Occipital lobe (tissue), 2 donors: ENCODE results near the gene DNAJB12. TPM values are rescaled to one million over a fixed set of nuclear protein-coding genes. Genes with fewer than 3 reads are reported as not detected.
"Not testable (repeated sequence)": the region's sequence is repeated elsewhere in the genome, so short reads cannot be mapped to it uniquely, and the experiment has no call there.

Experiments used
- DNase-seq: peaks from one replicate; lab custom pipeline; 2025; lab: John Stamatoyannopoulos, UW
- total RNA-seq: library from RNA; depleted of rRNA; stranded (reverse); fragments of >200 nt; gene quantifications from one replicate; pipeline ENCODE4 v1.2.3, GENCODE V29; 2014

DNAJB12 gene
- total RNA-seq, 1 donor from 2014 or later, result 12.2 TPM

- DNase-seq, result no peak
These were observed 37.8 kb downstream of the DNAJB12 start for GRCh38 chr10:72316748-72317435.

GRCh38 chr10:72316386-72316700, 38.4 kb downstream of the DNAJB12 start:
- DNase-seq, result no peak

- DNase-seq, result no peak
These were observed 38.9 kb downstream of the DNAJB12 start for GRCh38 chr10:72315611-72316385.

GRCh38 chr10:72315054-72315453, 39.7 kb downstream of the DNAJB12 start:
- no peak for DNase-seq

GRCh38 chr10:72314263-72314662, 40.5 kb downstream of the DNAJB12 start:
- no peak for DNase-seq

GRCh38 chr10:72312865-72313391, 41.8 kb downstream of the DNAJB12 start:
- DNase-seq, result no peak

- DNase-seq, result no peak
These were observed 43.1 kb downstream of the DNAJB12 start for GRCh38 chr10:72311667-72312066.

GRCh38 chr10:72310636-72311035, 44.1 kb downstream of the DNAJB12 start:
- no peak for DNase-seq

- no peak for DNase-seq
These were observed 44.5 kb downstream of the DNAJB12 start for GRCh38 chr10:72310241-72310633.

- DNase-seq, result peak; percentile 76
These were observed 45.2 kb downstream of the DNAJB12 start for GRCh38 chr10:72309290-72310240.

GRCh38 chr10:72308320-72308987, 46.3 kb downstream of the DNAJB12 start:
- DNase-seq, result no peak

- DNase-seq, result not testable (repeated sequence)
These were observed 47.0 kb downstream of the DNAJB12 start for GRCh38 chr10:72307711-72308110.

- DNase-seq, result no peak
These were observed 48.4 kb downstream of the DNAJB12 start for GRCh38 chr10:72306215-72306760.

- DNase-seq, result no peak
These were observed 51.1 kb downstream of the DNAJB12 start for GRCh38 chr10:72303424-72304128.

- DNase-seq, result no peak
These were observed 55.9 kb downstream of the DNAJB12 start for GRCh38 chr10:72298592-72299519.

- DNase-seq, result peak; percentile 96
These were observed 56.7 kb downstream of the DNAJB12 start for GRCh38 chr10:72297805-72298591.

- DNase-seq, result peak; percentile 32
These were observed 57.4 kb downstream of the DNAJB12 start for GRCh38 chr10:72297281-72297804.

- DNase-seq, result not testable (repeated sequence)
These were observed 57.9 kb downstream of the DNAJB12 start for GRCh38 chr10:72296829-72297280.
